ENCODE measurements around the gene EARS2.

The EARS2 gene

DNA sequence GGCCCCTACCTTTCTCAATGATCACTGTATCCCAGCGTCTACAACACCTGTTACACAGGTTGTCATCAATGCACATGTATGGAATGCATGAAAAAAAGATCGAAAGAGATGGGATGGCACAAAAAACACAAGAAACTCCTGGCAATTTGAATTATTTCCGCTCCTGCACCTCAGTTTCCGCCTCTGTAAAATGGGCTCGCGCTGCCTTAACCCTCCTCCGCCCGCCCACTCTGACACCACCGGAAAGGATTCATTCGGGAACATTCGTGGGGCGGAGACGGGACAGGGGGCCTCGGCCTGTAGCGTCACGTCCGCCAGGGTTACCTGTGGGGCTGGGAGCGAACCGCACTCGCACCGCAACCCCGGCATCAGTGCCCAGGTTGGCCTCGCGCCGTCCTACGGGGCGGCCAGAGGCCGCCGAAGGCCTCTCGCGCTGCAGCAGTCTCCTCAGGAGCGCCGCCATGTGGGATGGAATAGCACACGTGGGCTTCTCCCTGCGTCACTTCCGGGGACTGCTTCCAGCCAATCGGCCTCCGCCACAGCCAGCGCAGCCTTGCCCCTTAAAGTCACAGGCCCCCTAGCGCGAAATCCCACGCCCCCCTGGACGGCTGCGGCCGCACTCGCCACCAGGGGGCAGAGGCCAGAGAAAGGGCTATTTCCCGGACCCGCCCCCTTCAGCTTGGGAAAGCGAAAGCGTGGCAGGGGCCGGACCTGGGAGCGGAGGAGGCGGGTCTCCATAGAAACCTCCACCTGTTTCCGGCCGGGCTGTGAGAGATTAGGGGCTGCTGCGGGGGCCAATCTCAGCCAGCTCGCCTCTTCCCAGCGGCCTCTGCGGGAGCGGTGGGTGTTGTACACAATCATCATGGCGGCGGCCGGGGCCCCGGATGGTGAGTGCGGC lies at the start of gene EARS2, which contains the start of gene UBFD1:
Gene EARS2 (minus strand): TSS at position 470 of the 898 bp plus-strand sequence. CDS start 7 bp downstream, at position 463.
Gene UBFD1 (plus strand): TSS at position 847 of the 898 bp plus-strand sequence. CDS start 16 bp downstream, at position 863.
- peak within 1 kb of the TSS; percentile 94 for H3K4me3 ChIP-seq (ENCODE audit: low read depth, low read length)
- TF ChIP-seq, protein P1, sequence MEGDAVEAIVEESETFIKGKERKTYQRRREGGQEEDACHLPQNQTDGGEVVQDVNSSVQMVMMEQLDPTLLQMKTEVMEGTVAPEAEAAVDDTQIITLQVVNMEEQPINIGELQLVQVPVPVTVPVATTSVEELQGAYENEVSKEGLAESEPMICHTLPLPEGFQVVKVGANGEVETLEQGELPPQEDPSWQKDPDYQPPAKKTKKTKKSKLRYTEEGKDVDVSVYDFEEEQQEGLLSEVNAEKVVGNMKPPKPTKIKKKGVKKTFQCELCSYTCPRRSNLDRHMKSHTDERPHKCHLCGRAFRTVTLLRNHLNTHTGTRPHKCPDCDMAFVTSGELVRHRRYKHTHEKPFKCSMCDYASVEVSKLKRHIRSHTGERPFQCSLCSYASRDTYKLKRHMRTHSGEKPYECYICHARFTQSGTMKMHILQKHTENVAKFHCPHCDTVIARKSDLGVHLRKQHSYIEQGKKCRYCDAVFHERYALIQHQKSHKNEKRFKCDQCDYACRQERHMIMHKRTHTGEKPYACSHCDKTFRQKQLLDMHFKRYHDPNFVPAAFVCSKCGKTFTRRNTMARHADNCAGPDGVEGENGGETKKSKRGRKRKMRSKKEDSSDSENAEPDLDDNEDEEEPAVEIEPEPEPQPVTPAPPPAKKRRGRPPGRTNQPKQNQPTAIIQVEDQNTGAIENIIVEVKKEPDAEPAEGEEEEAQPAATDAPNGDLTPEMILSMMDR (IDR thresholded peaks at IDR 0.05; ENCODE audit: low read depth, low read length): peak; percentile 79

DNA sequence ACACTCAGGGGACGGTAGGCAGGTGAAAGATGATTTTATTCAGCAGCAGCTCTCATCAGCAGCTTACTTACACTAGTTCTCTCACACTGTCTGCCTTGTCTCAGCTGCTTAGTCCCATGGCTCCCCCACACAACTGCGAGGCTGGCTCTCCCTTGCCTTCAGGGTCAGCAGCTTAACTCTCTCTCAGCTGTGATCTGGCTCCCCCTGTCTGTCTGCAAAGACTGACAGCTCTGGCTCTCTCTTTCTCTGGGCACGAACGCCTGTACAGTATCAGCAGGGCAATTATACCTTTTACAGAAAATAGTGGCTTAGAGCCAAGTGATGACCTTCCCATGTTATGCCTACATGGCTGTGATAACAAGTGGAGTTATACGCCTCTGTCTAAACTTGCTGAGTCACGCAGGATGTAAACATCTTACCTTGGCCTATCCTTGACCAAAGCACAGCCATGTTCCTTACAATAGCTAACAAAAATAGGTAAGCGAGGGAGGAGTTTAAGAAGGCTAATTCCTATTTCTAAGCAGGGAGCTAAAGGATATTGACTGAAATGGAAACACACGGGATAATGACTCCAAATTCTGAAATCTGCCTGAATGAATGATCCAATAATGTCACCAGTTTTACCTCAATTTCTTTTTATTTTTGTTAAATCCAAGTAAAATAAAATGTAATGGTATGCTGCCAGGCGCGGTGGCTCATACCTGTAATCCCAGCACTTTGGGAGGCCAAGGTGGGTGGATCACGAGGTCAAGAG lies 40.0 kb upstream of the EARS2 start:
- TF ChIP-seq, protein P1 (IDR thresholded peaks at IDR 0.05; ENCODE audit: low read depth, low read length): no peak
- no peak overlapping the region for H3K4me3 ChIP-seq (ENCODE audit: low read depth, low read length)

DNA sequence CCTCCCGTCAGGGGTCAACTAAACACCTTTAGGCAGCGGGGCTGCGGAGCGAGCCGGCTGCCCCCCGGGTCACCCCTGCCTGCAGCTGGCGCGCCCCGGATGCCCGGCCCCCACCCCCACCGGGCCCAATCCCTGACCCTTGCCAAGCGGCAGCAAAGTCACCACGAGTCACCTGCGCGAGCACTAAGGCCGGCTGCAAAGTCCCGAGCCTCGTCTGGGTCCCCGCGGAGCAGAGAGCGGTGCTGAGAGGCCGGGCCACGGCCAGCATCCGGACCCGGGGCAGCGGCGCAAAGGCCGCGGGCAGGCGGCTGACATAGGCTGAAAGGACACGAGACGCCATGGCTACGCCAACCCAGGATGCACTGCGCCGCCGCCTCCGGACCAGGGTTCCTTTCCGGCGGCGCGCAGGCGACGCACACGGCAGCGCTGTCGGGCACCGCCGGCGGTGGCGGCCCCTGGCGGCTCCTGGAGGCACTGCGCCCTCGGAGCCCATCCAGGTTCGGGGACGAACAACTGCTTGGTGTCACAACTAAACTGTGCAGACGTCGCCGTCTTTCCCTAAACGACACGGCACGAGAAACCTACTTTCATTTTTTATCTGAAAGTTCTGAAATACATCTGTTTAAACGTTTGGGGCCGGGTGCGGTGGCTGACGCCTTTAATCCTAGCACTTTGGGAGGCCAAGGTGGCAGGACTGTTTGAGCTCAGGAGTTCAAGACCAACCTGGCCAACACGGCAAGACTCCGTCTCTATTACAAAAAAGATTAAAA lies 39.0 kb upstream of the EARS2 start, which contains the start of gene NDUFAB1:
Gene NDUFAB1 (minus strand): TSS at position 366 of the 770 bp plus-strand sequence. CDS start 26 bp downstream, at position 340.
- TF ChIP-seq, protein P1 (IDR thresholded peaks at IDR 0.05; ENCODE audit: low read depth, low read length): peak; percentile 99
- peak within 1 kb of the TSS; percentile 99 for H3K4me3 ChIP-seq (ENCODE audit: low read depth, low read length)

DNA sequence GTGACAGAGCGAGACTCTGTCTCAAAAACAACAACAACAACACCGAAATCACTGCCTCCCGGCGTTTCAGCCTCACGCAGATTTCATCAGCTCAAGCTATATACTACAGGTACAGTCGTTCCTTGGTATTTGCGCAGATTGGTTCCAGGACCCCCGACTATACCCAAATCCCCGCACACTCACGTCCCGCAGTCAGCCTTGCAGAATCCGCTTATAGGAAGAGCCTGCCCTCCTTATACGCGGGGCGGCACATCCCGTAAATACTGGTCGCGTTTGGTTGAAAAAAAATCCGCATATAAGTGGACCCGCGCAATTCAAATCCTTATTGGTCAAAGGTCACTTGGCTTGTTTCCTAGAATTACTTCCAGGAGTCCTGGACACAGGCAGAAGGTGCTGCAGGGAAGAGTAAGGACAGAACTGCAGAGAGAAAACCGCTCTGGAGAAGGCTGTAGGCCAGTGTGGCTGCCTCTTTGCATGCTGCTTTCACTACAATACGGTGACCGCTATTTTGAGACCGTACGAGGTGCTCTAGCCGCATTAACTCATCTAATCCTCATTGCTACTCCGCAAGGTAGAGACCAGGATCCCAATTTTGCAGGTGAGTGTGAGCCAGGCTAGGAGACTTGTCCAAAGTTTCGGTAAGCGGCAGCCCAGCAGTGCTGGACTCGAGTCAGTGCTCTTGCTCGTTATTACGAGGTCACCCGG lies 38.2 kb upstream of the EARS2 start:
- peak overlapping the region; percentile 99 for H3K4me3 ChIP-seq (ENCODE audit: low read depth, low read length)
- TF ChIP-seq, protein P1 (IDR thresholded peaks at IDR 0.05; ENCODE audit: low read depth, low read length): no peak

DNA sequence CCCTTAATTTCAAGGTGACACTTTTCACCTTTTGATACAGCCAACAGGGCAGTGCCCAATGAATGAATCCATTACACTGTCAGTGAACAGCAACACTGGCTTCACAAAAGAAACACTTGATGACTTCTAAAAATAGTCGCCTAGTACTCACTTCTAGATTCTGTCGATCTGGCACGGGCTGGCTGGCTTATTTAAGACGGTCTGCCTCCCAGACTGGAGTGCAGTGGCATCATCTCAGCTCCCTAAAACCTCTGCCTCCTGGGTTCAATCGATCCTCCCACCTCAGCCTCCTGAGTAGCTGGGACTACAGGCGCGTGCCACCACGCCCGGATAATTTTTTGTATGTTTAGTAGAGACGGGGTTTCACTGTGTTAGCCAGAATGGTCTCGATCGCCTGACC lies 37.0 kb upstream of the EARS2 start:
- TF ChIP-seq, protein P1 (IDR thresholded peaks at IDR 0.05; ENCODE audit: low read depth, low read length): no peak
- H3K4me3 ChIP-seq (ENCODE audit: low read depth, low read length): no peak overlapping the region

DNA sequence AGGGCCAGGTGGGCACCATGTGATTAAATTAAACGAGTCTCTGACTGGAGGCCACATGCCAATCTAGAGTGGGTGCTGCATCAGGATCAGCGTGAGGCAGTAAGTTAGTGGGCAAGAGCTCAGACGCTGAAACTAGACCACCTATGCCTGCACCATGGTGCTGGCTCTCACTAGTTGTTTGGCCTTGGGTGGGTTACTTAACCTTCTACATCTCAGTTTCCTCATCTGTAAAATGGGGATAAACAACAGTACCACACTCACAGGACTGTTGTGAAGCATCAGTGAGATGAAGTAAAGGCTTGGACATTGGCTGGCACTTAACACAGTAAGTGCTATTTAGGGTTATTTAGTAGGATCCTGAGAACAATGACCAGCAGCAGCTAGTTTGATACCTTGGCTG lies 33.0 kb upstream of the EARS2 start:
- no peak overlapping the region for H3K4me3 ChIP-seq (ENCODE audit: low read depth, low read length)
- TF ChIP-seq, protein P1 (IDR thresholded peaks at IDR 0.05; ENCODE audit: low read depth, low read length): no peak
